Measurements from ENCODE around the gene UPK3BL2.
"Not testable (repeated sequence)": the region's sequence is repeated elsewhere in the genome, so short reads cannot be mapped to it uniquely, and the experiment has no call there.

UPK3BL2 gene

DNA sequence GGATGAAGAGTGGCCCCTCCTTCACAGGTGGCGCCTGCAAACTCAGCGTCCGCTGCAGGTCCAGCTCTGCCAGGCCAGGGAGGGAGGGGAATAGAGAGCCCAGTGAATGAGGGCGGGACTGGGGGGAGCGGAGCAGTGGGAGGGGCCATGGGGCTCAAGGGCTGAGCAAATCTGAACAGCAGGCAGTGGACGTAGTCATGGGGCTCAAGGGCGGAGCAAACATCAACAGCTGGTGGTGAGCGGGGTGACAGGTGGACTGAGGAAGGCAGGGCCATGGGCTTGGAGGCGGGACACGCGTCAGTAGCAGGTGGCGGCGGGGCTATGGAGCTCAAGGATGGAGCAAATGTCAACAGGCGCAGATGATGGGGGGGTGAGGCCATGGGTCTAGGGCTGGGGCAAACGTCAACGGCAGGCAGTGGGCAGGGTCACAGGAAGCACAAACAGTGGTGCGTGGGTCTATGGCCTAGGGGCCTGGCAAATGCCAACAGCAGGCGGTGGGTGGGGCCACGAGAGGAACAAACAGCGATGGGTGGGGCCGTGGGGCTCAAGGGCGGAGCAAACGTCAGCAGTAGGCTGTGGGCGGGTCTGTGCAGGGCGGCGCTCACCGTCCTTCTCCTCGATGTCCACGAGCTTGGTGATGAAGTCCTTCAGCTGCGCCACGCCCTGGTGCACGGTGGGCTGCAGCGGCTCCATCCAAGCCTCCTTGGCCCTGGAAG is 50.1 kb downstream of the UPK3BL2 start:
- WGBS, 2 donors (ENCODE audit: extremely low coverage in 2 of 2, insufficient read length in 2 of 2, insufficient replicate concordance in 1 of 2): no CpG with 5 or more reads among the region's 33 CpGs

DNA sequence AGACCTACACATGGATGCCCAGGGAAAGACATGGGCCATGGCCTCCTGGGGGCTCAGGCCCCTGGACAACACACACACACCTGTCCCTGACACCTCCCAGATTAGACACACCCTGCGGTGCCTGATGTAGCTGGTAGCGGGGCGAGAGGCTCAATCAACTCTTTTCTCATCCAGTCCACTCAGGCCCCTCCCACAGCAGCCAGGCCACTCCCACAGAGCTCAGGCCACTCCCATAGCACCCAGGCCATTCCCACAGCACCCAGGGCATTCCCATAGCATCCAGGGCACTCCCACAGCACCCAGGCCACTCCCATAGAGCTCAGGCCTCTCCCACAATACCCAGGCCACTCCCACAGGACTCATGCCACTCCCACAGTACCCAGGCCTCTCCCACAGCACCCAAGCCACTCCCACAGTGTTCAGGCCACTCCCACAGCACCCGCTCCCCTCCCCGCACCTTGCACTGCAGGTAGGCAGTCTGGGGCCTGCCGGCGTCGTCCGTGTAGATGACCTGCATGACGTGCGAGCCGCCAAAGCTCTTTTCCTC is 52.9 kb downstream of the UPK3BL2 start:
- H3K23ac ChIP-seq (ENCODE audit: low read depth, low read length, poor library complexity); H3K36me3 ChIP-seq (replicated peaks in 1 of 2; ENCODE audit: control insufficient read depth in 2 of 2, insufficient read depth in 2 of 2, low read length in 2 of 2); H3K4ac ChIP-seq (ENCODE audit: low read length); H4K8ac ChIP-seq (ENCODE audit: low read depth, low read length); H3K27me3 ChIP-seq (ENCODE audit: control insufficient read depth in 3 of 3, insufficient read depth in 3 of 3, low read depth in 1 of 3, low read length in 3 of 3); H3K79me1 ChIP-seq (ENCODE audit: low read depth, low read length); H2BK12ac ChIP-seq (ENCODE audit: low read length); H4K91ac ChIP-seq (ENCODE audit: low read depth, low read length, poor library complexity); H2BK5ac ChIP-seq (ENCODE audit: low read length); H3K14ac ChIP-seq (ENCODE audit: low read length); H2BK15ac ChIP-seq (ENCODE audit: low read length); H3K4me2 ChIP-seq (ENCODE audit: insufficient read depth, low read length, poor library complexity, severe bottlenecking); H3K9me3 ChIP-seq (replicated peaks in 1 of 2; ENCODE audit: control insufficient read depth in 2 of 2, insufficient read depth in 1 of 2, low read depth in 1 of 2, low read length in 2 of 2); H2AK5ac ChIP-seq (ENCODE audit: low read depth, low read length); H3K4me3 ChIP-seq (ENCODE audit: low read length in 2 of 2); H3K27ac ChIP-seq (replicated peaks; ENCODE audit: low read length); H3K9ac ChIP-seq (ENCODE audit: low read depth, low read length, poor library complexity); H2AFZ ChIP-seq (ENCODE audit: low read length); DNase-seq (ENCODE audit: low spot score); H3K18ac ChIP-seq (ENCODE audit: low read length); H2BK120ac ChIP-seq (ENCODE audit: low read depth, low read length); H3K4me1 ChIP-seq (ENCODE audit: control insufficient read depth in 2 of 2, insufficient read depth in 1 of 2, low read depth in 1 of 2, low read length in 2 of 2): not testable (repeated sequence)
- no CpG with 5 or more reads among the region's 12 CpGs for WGBS, 2 donors (ENCODE audit: extremely low coverage in 2 of 2, insufficient read length in 2 of 2, insufficient replicate concordance in 1 of 2)

More for the DNA sequence above, 50.1 kb downstream of the UPK3BL2 start:
- H2BK15ac ChIP-seq (ENCODE audit: low read length); DNase-seq (ENCODE audit: low spot score); H3K18ac ChIP-seq (ENCODE audit: low read length); H4K8ac ChIP-seq (ENCODE audit: low read depth, low read length); H3K36me3 ChIP-seq (replicated peaks in 1 of 2; ENCODE audit: control insufficient read depth in 2 of 2, insufficient read depth in 2 of 2, low read length in 2 of 2); H3K27me3 ChIP-seq (ENCODE audit: control insufficient read depth in 3 of 3, insufficient read depth in 3 of 3, low read depth in 1 of 3, low read length in 3 of 3); H3K4ac ChIP-seq (ENCODE audit: low read length); H3K4me3 ChIP-seq (ENCODE audit: low read length in 2 of 2); H3K9ac ChIP-seq (ENCODE audit: low read depth, low read length, poor library complexity); H2BK120ac ChIP-seq (ENCODE audit: low read depth, low read length); H3K4me1 ChIP-seq (ENCODE audit: control insufficient read depth in 2 of 2, insufficient read depth in 1 of 2, low read depth in 1 of 2, low read length in 2 of 2); H3K79me1 ChIP-seq (ENCODE audit: low read depth, low read length); H2AK5ac ChIP-seq (ENCODE audit: low read depth, low read length); H3K14ac ChIP-seq (ENCODE audit: low read length); H3K4me2 ChIP-seq (ENCODE audit: insufficient read depth, low read length, poor library complexity, severe bottlenecking); H4K91ac ChIP-seq (ENCODE audit: low read depth, low read length, poor library complexity); H2BK5ac ChIP-seq (ENCODE audit: low read length); H2BK12ac ChIP-seq (ENCODE audit: low read length); H3K9me3 ChIP-seq (replicated peaks in 1 of 2; ENCODE audit: control insufficient read depth in 2 of 2, insufficient read depth in 1 of 2, low read depth in 1 of 2, low read length in 2 of 2); H3K23ac ChIP-seq (ENCODE audit: low read depth, low read length, poor library complexity); H2AFZ ChIP-seq (ENCODE audit: low read length); H3K27ac ChIP-seq (replicated peaks; ENCODE audit: low read length): not testable (repeated sequence)

All from neuronal stem cell (in vitro differentiated cells).